Activated CD8-positive, alpha-beta memory T cell treated with anti-CD3 and anti-CD28 coated beads for 48 hours (primary cell): Measurements from ENCODE around the gene FGD3.

Experiments used
- DNase-seq, 3 experiments: peaks; one replicate each; pipeline ENCODE4 v3.0.0-alpha.2; 2020; ENCODE audit warnings: low read depth in 2 of 3, low spot score in 2 of 3

The FGD3 gene

DNA sequence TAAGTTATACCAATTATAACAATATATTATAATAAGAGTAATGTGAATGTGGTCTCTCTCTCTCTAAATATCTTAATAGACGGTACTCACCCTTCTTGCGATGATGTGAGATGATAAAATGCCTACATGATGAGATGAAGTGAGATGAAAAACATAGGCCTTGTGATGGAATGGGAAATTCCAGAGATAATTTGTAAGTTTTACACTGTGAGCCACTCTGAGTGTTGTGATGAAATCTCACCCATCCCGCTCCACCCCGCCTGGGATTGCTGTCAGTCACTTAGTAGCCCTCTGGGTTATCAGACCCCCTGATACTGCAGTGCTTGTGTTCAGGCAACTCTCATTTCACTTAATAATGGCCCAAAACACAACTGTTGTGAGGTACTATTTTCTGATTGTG lies 121.6 kb downstream of the FGD3 start:
- no peak for DNase-seq

DNA sequence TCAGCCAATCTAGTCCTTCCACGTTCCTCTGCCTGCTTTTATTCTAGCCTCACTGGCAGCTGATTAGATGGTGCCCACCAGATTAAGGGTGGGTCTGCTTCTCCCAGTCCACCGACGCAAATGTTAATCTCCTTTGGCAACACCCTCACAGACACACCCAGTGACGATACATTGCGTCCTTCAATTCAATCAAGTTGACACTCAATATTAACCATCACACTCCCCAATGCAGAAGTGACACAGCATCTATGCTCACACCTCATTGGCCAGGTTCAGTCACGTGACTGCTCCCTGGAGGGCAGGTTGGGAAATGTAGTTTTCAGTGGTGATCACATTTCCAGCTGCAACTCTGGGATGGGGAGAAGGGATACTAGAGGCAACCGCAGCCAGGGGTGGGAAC lies 124.1 kb downstream of the FGD3 start:
- no peak for DNase-seq

DNA sequence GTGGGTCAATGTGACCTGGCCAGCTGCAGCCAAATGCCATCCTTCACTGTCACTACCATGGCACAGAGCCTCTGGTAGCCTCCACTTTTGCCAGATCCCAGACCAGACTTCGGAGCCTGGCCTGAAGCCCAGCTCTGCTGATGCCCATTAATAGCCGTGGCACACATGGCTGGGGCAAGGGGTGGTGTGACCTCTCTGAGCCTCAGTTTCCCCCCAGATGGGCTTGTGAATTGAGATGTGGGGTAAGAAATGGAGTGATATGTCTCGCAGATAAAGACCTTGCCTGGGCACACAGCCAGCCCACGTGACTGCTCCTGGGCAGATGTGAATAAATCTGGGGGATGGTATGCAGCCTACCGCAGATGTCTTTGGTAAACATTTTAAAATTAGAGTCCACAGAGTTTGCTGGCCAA lies 125.1 kb downstream of the FGD3 start:
- no peak for DNase-seq

DNA sequence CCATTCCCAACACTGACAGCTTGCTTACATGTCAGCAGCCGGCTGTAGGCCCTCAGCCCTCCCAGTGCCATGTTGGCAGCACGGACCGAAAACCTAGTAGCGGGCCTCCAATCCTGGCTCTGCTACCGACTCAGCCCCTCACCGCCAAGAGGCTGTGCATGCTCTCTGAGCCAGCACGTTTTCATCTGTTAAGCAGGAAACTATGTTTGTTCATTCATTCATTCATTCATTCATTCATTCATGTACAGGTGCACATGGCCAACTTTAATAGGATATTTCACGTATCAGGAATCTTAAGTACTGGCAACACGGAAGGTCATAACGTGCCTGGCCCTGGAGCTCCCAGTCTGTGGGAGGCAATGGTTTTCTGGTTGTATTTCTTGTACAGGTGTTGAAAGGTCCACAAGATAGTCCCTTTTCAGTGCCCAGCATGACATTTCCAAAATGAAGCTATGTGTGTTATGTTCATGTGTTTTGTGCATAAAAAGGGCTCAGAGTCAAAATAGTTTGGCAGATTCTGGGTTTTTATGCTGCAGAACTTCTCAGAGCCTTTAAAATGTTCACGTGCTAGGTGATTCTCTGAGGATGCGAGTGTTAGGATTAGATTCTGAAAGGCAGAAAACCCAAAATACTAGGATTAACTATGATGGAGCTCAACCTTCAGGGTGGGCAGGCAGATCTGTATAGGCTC lies 128.9 kb downstream of the FGD3 start:
- DNase-seq = no peak

DNA sequence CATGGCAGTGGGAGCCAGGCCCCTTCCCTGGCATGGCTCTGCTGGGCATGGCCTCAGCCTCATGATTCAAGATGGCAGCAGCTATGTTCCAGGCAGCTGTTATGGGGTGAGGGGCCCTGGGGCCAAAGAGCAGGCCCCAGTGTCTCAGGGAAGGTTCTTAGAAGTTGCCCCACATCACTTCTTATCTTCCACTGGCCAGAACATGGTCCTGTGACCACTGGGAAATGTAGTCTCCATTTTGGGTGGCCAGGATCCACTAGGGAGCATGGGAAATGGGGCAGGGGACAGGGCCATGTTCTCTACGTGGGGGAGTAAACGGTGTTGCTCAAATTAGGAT lies 129.4 kb downstream of the FGD3 start:
- DNase-seq = no peak

DNA sequence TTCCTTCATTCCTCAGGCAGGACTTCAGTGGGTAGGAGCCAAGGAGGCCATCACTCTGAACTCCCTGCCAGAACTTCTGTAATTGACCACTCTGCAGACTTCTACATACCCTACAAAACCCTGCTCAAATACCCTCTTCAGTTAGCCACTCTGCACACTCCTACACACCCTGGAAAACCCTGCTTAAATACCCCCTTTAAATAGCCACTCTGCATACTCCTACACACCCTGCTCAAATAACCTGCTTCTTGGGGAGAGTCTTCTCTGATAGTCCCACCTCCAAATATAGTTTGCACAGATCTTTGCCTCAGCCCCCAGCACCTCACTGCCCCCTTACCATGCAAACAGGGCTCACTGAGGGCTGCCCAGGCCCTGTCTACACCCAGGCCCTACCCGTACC lies 130.0 kb downstream of the FGD3 start:
- DNase-seq = no peak

DNA sequence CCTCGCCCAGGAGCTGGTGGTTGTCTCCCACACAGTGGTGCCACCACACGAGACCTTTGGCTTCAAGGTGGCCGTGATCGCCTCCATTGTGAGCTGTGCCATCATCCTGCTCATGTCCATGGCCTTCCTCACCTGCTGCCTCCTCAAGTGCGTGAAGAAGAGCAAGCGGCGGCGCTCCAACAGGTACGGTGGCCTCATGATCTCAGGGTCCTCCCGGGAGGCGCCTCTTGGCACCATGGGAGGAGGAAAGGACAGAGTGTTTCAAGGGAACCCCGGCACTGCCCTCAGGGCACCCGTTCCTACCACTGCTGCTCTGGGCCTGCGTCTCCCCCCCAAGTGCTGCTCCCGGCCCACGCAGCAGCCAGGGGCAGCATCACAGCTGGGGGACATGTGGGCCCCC lies 130.5 kb downstream of the FGD3 start:
- DNase-seq = no peak

DNA sequence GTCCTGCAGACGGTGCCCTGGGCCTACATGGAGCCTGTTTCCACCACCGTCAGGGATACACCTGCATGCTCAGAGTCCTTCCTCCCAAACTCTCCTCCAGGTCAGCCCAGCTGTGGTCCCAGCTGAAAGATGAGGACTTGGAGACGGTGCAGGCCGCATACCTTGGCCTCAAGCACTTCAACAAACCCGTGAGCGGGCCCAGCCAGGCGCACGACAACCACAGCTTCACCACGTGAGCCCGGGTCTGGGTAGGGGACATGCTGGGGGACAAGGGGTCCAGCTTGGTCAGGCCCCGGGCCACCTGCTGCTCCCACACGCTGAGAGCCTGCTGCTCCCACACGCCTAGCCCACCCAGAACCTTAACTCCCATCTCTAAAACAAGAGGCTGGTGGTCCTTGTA lies 132.0 kb downstream of the FGD3 start:
- DNase-seq = no peak

DNA sequence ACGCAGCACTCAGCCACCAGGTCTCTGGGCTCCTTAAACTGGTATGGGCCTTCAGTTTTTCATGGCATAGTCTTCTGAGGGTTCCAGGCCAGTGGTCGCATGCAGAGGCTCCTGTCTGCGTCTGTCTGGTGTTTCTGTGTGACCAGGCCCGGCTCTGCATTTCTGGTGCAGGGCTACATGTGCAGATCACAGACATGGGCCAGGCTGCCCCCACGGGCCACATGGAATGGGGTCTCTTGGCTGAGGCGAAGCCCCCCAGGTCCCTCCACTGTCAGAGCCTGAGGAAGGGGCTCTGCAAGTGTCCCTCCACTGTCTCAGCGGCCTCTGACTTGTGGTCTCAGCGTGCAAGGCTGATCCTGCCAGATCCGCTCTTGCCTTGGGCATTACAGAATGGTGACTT lies 133.1 kb downstream of the FGD3 start:
- DNase-seq = no peak

DNA sequence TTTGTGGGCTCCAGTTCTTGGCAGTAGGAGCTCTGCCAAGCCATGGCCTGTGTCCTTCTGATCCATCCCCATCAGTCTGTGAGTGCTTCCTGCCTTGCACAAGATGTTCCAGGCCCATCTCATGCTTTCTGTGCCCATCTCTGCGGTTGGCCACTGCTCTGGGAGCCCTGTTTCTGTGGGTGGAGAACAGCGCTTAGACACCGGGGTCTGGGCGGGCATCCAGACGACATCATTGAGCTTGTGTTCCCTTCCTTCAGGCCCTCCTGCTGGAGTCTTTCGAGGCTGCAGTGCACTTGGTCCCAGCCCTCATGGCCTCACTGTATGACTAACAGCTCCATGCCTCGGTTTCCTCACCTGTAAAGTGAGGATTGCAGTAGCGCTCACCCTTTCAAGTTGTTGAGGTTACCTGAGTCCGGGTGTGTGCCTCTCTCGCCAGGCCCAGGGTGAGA lies 133.8 kb downstream of the FGD3 start:
- no peak for DNase-seq

DNA sequence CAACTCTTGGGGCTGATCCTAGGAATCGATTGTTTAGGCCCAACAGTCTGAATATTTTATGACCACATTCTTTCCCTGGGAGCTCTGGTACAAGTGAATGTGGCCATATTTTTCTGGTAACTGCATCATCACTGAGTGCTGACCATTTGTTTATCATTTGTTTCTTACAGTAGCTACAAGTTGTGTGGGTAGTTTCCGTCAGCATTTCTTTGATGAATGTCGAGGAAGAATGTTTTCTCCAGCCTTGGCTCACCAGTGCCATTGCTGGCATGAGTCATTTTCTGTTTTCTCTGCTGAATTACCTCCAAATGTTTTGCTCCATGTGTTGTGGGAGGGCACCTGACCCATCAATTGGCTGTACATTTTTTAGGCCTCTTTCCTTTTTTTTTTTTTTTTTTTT lies 134.6 kb downstream of the FGD3 start:
- no peak for DNase-seq

DNA sequence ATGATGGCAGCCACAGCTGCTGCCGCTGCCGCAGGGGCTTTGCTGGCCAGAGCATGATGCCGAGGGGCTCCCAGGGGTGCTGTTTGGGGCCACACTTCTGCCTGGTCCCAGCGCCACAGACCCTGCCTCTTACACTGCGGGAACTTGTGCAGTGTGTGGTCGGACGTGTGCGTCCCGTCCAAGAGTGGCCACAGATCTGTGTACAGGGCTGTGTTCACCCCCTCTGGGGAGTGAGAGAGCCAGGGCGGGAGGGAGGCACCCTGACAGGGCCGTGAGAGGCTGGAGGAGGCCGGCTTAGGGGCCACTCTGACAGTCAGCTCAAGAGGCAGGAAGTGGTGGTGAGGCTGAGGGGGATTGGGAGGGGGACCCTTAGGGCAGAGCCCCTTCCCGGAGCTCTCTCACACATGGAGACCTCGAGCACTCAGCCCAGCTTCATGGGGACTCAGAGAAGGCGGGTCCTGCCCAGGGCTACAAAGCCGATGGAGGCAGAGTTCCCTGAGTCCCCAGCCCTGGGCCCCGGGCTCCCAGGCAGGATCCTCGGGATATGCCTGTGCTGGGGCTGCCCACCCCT lies 135.6 kb downstream of the FGD3 start:
- no peak for DNase-seq

DNA sequence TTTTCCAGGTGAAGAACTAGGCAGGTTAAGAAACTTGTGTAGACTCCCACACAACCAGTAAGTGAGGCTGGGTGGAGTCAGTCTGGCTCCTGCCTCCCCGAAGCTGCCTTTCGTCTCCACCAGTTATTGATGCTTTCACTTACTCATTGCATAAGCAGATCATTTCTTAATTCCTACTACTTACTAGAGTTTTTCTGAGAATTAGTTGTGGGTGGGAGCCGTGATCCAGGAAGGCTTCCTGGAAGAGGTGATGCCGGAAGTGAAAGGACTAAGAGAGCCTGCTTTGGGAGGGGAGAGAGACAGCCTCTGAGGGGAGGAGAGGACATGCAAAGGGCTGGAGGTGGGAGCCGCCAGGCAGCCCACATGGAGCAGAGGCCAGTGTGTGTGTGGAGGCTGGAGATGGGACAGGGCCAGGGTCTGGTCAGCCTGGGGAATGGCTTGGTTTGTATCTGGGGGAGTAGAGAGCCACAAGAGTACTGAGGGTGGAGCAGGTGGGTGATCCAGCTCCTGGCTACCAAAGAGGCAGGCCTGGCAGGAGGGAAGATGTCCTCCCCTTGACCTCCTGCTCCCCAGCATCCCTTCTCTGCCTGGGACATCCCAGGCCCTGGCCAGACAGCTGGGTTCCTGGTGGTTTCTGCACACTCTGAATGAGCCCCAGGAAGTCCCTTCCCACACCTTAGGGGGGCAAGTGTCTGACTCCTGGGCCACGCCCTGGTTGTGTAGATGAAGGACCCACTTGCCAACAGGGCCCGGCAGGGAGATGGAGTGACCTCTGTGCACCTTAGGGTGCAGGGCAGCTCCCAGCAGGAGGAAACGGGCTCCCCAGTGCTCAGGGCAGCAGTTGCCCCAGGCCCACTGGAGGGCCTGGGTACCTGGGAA lies 136.5 kb downstream of the FGD3 start:
- no peak for DNase-seq

DNA sequence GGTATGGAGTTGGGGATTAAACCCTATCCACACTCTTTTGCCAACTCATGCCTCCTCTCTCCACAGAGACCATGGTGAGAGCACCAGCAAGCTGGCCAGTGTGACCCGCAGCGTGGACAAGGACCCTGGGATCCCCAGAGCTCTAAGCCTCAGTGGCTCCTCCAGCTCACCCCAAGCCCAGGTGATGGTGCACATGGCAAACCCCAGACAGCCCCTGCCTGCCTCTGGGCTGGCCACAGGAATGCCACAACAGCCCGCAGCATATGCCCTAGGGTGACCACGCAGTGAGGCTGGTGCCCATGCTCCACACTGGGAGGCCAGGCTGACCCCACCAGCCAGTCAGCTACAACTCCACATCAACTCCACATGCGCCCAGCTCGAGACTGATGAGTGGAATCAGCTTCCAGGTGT lies 137.2 kb downstream of the FGD3 start:
- DNase-seq = no peak

DNA sequence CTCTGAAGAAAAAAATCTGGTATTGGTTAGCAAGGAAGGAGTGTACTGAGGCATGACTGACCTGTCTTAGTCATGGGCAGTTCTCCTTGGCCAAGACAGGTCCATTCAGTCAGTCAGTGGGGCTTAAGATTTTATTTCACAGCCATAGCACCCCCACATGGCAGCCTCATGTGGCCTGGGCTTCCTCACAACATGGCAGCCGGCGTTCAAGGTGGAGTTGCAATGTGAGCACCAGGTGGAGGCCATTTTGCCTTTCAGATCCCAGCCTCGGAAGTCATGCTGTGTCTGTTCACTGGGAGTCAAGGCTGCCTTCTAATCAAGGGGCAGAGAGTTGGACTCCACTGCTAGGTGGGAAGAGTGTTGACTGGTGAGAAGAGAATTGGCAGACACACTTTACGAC lies 138.4 kb downstream of the FGD3 start:
- no peak for DNase-seq
